GM18858 (cell line): Measurements from ENCODE around the gene KIF1B.
"Not testable (repeated sequence)": the region's sequence is repeated elsewhere in the genome, so short reads cannot be mapped to it uniquely, and the experiment has no call there.

Experiments
- ATAC-seq: cut with Tn5 transposase; IDR thresholded peaks from one replicate; pipeline ENCODE4 v1.9.1; 2021; ENCODE audit not compliant: unreplicated experiment

KIF1B gene

DNA sequence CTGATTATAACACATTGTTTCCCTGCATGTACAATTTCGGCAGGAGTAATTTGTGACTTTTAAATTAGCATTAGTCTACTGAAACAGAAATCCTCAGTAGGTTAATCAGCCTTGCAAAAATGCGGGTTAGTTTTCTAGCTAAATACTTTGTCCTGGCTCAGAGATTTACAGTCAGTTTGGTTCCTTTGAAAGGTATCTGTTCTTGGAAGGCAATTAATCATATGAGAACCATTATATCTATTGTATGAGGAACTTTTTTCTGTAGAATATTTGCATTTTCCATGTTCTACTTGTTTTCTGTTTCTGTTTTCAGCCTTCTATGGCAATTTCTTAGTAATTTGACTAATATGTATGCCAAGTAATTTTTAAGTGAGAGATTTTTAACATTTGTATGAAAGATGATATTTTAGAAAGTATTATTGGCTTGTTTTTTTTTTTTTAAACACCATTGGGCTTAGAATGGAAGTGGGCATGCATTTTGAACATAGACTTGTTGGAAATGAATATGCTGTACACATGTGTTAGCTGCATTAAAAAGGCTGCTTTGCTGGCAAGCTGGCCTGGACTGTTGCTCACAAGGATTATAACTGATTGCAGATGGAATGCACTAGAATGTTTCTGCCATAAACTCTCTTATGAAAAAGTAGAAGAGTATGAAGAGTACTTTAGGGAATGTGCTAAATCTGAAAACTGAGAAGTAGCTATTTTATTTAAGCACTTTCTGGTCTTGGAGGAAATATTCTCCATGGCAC is 26.2 kb downstream of the KIF1B start:
- no peak for ATAC-seq

GRCh38 chr1:10237157-10237539 is 26.8 kb downstream of the KIF1B start:
- no peak for ATAC-seq

GRCh38 chr1:10242135-10242534 is 31.8 kb downstream of the KIF1B start:
- no peak for ATAC-seq

DNA sequence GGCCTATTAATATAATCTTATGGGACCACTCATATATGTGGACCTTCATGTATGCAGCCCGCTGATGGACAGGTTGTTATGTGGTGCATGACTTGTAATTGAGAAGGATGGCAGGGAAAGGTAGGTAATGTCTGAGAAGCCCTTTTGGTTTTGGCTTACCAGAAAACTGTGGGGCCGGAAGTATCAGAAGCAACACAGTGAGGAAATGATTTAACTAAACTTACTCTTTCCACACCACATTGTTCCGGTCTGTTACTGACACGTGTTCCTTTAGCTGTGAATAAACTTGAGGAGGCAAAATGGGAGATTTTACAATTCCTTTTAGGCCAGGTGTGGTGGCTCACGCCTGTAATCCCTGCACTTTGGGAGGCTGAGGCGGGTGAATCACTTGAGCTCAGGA is 32.4 kb downstream of the KIF1B start:
- ATAC-seq = no peak

DNA sequence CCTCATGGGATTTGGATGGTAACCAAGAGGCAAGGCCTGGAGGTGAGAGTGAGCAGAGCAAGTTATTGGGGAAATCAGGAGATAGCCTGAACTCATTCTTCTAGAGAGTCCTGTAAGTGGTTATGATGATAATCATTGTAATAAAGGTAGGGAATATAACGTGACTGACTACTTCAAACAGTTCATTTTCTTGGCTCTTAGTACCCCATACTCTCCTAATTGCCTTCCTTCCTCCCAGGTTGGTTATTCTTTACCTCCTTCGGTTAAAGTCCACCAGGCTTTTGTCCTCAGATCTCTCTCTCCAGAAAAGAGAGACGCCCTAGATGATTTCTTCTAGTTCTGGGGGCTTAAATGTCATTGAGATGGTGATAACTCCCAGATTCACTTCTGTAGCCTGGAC is 35.3 kb downstream of the KIF1B start:
- ATAC-seq = no peak

- no peak for ATAC-seq
Observed at GRCh38 chr1:10249808-10250457, 39.6 kb downstream of the KIF1B start.

- ATAC-seq = no peak
Observed at GRCh38 chr1:10250663-10251062, 40.3 kb downstream of the KIF1B start.

- ATAC-seq = not testable (repeated sequence)
Observed at GRCh38 chr1:10251325-10252108, 41.1 kb downstream of the KIF1B start.

- no peak for ATAC-seq
Observed at GRCh38 chr1:10252508-10252907, 42.1 kb downstream of the KIF1B start.

DNA sequence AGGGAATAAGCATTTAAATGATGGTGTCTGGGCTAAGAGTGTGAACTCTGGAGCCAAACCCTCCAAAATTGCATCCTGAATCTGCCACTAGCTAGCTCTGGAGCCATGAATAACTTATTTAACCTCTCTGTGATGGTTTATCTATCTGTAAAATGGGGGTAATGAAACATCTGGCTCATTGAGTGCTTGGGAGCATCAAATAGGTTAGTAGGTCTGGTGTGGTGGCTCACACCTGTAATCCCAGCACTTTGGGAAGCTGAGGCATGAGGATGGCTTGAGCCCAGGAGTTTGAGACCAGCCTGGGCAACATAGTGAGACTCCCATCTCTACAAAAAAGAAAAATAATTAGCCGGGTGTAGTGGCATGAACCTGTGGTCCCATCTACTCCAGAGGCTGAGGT is 42.8 kb downstream of the KIF1B start:
- ATAC-seq = no peak

- ATAC-seq = no peak
Observed at GRCh38 chr1:10253755-10254154, 43.4 kb downstream of the KIF1B start.

DNA sequence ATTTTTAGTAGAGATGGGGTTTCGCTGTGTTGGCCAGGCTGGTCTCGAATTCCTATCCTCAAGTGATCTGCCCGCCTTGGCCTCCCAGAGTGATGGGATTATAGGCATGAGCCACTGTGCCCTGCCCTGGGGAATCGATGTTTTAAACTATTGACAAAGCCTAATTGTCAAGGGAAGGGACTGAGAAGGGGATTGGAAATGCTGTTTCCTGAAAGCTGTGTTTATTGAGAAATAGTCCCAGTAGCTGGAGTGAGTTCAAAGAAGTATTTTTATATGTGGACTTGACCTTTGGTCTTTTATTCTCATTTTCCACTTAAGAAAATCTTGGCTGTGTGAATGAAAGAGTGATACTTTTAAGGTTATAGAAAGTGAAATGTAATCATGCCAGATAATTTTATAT is 47.5 kb downstream of the KIF1B start:
- ATAC-seq = no peak

- ATAC-seq = not testable (repeated sequence)
Observed at GRCh38 chr1:10259547-10259946, 49.2 kb downstream of the KIF1B start.

DNA sequence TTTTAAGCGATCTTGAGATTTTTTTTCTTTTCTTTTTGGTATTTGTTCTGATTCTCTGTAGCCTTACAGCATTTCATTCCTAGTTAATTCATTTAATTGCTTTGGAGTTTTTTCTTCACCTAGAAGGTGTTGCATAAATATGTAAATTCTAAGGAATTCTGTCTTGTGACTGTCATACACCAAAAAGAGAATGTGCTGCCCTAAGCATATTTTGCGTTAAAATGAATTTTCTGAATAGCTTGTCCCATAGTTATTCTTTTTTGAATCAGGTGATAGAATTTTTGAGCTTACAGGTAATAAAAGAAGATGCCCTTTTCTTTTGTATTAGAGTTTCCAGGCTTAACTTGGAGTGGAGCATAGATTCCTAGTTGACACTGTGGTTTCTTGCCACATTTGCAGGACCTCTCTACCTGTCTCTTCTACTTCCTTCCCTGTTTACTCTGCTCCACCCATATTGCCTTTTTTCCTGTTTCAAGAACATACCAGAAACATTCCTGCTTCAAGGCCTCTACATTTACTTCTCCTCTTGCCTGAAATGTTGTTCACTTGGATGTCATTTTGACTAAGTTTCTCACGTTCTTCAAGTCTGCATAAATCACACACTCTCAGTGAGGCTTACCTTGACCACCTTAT is 53.2 kb downstream of the KIF1B start:
- no peak for ATAC-seq

DNA sequence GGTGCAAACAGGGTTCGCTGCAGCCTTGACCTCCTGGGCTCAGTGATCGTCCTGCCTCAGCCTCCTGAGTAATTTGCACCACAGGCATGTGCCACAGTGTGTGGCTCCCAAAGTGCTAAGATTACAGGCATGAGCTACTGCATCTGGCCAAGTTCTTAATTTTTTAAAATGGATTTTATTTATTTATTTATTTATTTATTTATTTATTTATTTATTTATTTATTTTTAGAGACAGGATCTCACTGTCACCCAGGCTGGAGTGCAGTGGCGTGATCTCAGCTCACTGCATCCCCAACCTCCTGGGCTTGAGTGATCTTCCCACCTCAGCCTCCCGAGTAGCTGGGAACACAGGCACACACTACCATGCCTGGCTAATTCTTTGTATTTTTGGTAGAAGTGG is 54.7 kb downstream of the KIF1B start:
- no peak for ATAC-seq

GRCh38 chr1:10265900-10266299 is 55.5 kb downstream of the KIF1B start:
- ATAC-seq = no peak

DNA sequence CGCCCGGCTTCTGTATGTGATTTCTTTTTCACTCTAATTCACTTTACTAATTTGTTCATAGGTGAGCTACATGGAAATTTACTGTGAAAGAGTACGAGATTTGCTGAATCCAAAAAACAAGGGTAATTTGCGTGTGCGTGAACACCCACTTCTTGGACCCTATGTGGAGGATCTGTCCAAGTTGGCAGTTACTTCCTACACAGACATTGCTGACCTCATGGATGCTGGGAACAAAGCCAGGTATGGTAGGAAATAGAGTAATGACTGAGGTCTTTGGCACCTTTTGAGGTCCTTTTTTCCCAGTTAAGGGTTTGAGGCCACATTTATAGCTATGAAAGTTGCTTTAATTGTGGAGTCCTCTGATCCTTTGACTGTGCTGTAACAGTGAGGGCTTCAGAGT is 56.9 kb downstream of the KIF1B start:
- ATAC-seq = no peak

- no peak for ATAC-seq
Observed at GRCh38 chr1:10267921-10268320, 57.6 kb downstream of the KIF1B start.

DNA sequence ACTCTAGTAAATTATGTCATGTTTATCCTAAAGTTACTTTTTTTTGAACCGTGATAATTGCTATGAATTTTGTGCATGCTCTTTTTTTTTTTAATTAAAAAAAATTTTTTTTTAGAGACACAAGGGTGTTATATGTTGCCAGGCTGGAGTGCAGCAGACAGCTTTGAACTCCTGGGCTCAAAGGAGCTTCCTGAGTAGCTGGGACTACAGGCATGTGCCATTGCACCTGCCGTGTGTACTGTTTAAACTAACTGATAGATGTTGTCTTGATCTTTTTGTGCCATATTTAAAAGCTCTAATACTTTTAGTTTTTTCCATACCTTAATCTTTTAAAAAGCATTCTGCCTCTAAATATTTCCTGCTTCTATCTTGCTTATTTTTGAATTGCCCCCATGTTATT is 60.7 kb downstream of the KIF1B start:
- no peak for ATAC-seq

DNA sequence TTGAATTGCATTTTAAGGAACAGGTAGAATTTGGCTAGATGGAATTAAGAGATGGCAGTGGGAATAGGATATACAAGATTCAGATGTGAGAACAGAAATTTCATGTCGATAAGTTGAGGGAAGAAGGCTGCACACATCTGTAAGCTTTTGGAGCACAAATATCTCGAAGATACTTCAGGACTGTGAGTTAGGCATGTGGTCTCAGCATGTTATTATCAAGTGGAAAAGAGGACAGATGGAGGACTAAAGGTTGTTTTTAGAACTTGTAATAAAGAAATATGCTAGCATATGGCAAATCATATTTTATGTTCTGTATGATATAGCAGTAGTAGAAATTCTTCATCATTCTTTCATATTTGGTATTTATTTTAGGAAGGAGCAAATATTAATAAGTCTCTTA is 61.5 kb downstream of the KIF1B start:
- ATAC-seq = no peak

DNA sequence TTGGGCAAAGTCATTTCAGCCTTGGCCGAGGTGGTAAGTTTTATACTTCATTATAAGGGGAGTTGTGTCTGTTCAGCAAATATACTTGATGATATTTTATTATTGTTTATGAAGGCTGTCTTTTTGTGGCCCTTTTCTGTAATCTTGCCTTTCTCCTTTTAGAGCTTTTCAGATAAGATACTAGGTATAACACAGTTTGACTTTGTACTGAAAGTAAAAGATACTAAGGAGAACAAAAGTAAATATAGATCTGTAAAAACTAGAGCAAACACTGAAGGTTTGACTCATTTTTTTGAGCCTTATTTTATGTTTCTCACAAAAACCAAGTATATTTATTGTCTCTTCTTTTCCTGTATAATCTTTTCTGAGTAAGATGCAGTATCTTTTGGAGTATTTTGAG is 61.9 kb downstream of the KIF1B start:
- no peak for ATAC-seq

GRCh38 chr1:10278880-10279279 is 68.5 kb downstream of the KIF1B start:
- ATAC-seq = no peak
